ENCODE measurements around the gene SIGLEC10. TPM values are rescaled to one million over a fixed set of nuclear protein-coding genes. Genes with fewer than 3 reads are reported as not detected.

Gene SIGLEC10
- total and polyA plus RNA-seq, 9 of the 15 experiments (the other 6 are each of a cell fraction or from before 2014, with no cell fraction given): 0.10 to 1.8 (median 0.82) TPM

DNA sequence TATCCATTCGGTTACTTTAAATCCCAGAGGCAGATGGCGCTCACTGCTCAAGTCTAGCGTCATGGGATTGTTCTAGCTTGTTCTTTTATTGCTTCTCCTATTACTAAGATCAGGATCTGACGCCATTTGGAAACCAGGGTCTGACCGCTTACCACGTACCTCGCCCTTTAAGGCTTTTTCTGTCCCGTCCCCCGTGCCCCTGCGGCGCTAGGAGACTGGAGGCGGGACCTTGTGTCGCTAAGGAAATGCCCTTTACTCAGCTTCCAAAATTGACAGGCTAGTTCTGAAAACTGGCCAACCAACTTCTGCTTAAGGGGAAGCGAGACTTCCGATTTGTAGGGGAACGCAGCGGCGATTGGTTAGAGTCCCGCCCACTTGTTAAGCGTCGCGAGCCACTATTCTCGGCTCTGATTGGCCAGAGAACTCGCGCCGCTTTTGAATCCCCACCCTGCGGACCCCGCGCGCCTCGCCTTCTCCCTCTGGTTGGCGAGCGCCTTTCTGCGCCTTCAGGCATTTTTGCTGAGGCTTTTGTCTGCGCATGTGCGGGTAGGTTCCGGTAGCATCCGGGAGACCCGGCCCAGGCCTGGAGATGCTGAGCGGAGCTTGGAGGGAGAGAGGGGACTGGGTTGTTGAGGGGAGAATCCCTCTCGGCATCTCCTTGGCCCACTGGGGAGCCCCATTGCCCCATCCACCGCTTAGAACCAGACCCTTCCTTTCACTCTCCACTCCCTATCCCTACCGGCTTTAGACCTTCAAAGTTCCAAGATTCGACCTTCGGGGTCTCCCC, 23.2 kb downstream of the SIGLEC10 start (continued):
- TF ChIP-seq, protein P1, sequence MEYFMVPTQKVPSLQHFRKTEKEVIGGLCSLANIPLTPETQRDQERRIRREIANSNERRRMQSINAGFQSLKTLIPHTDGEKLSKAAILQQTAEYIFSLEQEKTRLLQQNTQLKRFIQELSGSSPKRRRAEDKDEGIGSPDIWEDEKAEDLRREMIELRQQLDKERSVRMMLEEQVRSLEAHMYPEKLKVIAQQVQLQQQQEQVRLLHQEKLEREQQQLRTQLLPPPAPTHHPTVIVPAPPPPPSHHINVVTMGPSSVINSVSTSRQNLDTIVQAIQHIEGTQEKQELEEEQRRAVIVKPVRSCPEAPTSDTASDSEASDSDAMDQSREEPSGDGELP (CRISPR knock-in tag; IDR thresholded peaks at IDR 0.05; ENCODE audit: borderline replicate concordance): peak; percentile 83
- TF ChIP-seq YY1 (IDR thresholded peaks at IDR 0.05; ENCODE audit: borderline replicate concordance in 1 of 3, control insufficient read depth in 1 of 3, extremely low read depth in 1 of 3, insufficient read depth in 3 of 3, insufficient read length in 1 of 3, insufficient replicate concordance in 2 of 3, low read depth in 1 of 3, low read length in 2 of 3) (peak in 1 of 3 experiments; percentile 65), PHF8 (IDR thresholded peaks at IDR 0.05; ENCODE audit: borderline replicate concordance, low read length) (peak; percentile 51; the same call in 1 of the 2 replicates), BDP1 (IDR thresholded peaks at IDR 0.05; ENCODE audit: insufficient read depth, insufficient read length) (no peak), CHD2 (IDR thresholded peaks at IDR 0.05; ENCODE audit: low read depth, low read length) (peak; percentile 82), SIX5 (IDR thresholded peaks at IDR 0.05; ENCODE audit: borderline replicate concordance in 1 of 2, insufficient read depth in 1 of 2, low read depth in 1 of 2, low read length in 2 of 2) (no peak), MEF2D (tag; conservative IDR thresholded peaks at IDR 0.05; ENCODE audit: low read depth) (no peak)
- TF ChIP-seq, protein P2, sequence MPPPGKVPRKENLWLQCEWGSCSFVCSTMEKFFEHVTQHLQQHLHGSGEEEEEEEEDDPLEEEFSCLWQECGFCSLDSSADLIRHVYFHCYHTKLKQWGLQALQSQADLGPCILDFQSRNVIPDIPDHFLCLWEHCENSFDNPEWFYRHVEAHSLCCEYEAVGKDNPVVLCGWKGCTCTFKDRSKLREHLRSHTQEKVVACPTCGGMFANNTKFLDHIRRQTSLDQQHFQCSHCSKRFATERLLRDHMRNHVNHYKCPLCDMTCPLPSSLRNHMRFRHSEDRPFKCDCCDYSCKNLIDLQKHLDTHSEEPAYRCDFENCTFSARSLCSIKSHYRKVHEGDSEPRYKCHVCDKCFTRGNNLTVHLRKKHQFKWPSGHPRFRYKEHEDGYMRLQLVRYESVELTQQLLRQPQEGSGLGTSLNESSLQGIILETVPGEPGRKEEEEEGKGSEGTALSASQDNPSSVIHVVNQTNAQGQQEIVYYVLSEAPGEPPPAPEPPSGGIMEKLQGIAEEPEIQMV (tag; conservative IDR thresholded peaks at IDR 0.05; ENCODE audit: low read depth): no peak
- TF ChIP-seq, protein P3, sequence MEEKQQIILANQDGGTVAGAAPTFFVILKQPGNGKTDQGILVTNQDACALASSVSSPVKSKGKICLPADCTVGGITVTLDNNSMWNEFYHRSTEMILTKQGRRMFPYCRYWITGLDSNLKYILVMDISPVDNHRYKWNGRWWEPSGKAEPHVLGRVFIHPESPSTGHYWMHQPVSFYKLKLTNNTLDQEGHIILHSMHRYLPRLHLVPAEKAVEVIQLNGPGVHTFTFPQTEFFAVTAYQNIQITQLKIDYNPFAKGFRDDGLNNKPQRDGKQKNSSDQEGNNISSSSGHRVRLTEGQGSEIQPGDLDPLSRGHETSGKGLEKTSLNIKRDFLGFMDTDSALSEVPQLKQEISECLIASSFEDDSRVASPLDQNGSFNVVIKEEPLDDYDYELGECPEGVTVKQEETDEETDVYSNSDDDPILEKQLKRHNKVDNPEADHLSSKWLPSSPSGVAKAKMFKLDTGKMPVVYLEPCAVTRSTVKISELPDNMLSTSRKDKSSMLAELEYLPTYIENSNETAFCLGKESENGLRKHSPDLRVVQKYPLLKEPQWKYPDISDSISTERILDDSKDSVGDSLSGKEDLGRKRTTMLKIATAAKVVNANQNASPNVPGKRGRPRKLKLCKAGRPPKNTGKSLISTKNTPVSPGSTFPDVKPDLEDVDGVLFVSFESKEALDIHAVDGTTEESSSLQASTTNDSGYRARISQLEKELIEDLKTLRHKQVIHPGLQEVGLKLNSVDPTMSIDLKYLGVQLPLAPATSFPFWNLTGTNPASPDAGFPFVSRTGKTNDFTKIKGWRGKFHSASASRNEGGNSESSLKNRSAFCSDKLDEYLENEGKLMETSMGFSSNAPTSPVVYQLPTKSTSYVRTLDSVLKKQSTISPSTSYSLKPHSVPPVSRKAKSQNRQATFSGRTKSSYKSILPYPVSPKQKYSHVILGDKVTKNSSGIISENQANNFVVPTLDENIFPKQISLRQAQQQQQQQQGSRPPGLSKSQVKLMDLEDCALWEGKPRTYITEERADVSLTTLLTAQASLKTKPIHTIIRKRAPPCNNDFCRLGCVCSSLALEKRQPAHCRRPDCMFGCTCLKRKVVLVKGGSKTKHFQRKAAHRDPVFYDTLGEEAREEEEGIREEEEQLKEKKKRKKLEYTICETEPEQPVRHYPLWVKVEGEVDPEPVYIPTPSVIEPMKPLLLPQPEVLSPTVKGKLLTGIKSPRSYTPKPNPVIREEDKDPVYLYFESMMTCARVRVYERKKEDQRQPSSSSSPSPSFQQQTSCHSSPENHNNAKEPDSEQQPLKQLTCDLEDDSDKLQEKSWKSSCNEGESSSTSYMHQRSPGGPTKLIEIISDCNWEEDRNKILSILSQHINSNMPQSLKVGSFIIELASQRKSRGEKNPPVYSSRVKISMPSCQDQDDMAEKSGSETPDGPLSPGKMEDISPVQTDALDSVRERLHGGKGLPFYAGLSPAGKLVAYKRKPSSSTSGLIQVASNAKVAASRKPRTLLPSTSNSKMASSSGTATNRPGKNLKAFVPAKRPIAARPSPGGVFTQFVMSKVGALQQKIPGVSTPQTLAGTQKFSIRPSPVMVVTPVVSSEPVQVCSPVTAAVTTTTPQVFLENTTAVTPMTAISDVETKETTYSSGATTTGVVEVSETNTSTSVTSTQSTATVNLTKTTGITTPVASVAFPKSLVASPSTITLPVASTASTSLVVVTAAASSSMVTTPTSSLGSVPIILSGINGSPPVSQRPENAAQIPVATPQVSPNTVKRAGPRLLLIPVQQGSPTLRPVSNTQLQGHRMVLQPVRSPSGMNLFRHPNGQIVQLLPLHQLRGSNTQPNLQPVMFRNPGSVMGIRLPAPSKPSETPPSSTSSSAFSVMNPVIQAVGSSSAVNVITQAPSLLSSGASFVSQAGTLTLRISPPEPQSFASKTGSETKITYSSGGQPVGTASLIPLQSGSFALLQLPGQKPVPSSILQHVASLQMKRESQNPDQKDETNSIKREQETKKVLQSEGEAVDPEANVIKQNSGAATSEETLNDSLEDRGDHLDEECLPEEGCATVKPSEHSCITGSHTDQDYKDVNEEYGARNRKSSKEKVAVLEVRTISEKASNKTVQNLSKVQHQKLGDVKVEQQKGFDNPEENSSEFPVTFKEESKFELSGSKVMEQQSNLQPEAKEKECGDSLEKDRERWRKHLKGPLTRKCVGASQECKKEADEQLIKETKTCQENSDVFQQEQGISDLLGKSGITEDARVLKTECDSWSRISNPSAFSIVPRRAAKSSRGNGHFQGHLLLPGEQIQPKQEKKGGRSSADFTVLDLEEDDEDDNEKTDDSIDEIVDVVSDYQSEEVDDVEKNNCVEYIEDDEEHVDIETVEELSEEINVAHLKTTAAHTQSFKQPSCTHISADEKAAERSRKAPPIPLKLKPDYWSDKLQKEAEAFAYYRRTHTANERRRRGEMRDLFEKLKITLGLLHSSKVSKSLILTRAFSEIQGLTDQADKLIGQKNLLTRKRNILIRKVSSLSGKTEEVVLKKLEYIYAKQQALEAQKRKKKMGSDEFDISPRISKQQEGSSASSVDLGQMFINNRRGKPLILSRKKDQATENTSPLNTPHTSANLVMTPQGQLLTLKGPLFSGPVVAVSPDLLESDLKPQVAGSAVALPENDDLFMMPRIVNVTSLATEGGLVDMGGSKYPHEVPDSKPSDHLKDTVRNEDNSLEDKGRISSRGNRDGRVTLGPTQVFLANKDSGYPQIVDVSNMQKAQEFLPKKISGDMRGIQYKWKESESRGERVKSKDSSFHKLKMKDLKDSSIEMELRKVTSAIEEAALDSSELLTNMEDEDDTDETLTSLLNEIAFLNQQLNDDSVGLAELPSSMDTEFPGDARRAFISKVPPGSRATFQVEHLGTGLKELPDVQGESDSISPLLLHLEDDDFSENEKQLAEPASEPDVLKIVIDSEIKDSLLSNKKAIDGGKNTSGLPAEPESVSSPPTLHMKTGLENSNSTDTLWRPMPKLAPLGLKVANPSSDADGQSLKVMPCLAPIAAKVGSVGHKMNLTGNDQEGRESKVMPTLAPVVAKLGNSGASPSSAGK (IDR thresholded peaks at IDR 0.05): peak; percentile 91

Measured in K562 (cell line).